Prostate gland (tissue), 1 donor: Measurements from ENCODE around the gene THSD7A.

Experiments
- POLR2A ChIP-seq: fragments of 450-650 bp; IDR thresholded peaks from one replicate; pipeline ENCODE4 v1.6.1; 2016; ENCODE audit warnings: antibody characterized with exemption, mild to moderate bottlenecking
- POLR2AphosphoS5 ChIP-seq: sonication (generic); formaldehyde crosslinking; IDR thresholded peaks from one replicate; pipeline ENCODE4 v1.6.1; 2017; ENCODE audit warnings: antibody characterized with exemption

- TF ChIP-seq POLR2AphosphoS5 (no peak), POLR2A (no peak)
Observed at GRCh38 chr7:11428877-11429581, 403.0 kb downstream of the THSD7A start.
